ENCODE measurements around the gene FGFR4.
A peak's percentile ranks its signal among the peaks of the same experiment; 100 is the strongest.
"Not testable (repeated sequence)": the region's sequence is repeated elsewhere in the genome, so short reads cannot be mapped to it uniquely, and the experiment has no call there.

FGFR4 gene

GRCh38 chr5:177086654-177087397 is at the start of gene FGFR4:
FGFR4 (plus strand) TSS chr5:177086915; CDS start chr5:177089603, 2,688 bp downstream.
- DNase-seq: no peak

DNA sequence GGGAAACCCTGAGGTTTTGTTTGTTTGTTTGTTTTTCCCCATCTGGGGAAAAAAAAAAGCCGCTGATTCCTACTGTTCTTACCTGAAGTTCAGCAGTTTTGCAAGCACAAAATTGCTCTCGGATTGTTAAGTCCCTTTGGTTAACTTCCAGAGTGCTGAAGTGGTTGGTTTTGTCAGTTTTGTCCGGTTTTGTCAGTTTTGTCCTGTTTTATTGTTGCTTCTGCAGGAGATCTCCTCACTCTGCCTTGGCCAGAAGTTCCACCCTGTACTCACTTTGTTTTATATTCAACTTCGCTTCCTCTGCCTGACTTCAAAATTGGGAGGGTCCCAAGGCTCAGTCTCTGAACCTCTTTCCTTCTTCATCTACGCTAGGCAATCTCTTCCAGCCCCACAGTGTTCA is 49.8 kb upstream of the FGFR4 start:
- DNase-seq: no peak

DNA sequence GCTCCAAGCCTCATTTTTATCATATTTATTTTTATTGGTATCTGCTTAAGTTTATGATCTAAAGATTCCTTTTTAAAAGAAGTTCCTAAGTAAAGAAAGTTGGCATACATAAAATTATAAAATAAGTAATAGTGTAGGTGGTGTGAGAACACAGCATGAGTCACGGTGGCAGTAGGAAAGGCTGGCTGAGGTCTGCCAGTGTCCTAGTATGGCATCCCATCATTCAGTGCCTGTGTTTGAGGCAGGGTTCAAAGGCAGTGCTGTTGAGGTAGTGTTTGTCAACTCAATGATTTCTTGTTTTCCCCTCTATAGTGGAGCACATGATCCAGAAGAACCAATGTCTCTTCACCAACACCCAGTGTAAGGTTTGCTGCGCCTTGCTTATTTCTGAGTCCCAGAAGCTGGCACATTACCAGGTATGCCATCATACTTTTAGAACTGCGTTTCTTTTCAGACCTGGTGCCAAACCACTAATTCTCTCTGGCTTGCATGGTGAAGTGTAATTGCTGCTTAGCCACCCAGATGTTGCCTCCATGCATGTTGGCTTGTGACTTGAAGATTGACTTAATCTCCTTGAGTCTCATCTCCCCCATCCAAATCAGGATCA is 45.8 kb upstream of the FGFR4 start:
- no peak for DNase-seq

GRCh38 chr5:177041936-177042335 is 44.8 kb upstream of the FGFR4 start:
- DNase-seq: no peak

DNA sequence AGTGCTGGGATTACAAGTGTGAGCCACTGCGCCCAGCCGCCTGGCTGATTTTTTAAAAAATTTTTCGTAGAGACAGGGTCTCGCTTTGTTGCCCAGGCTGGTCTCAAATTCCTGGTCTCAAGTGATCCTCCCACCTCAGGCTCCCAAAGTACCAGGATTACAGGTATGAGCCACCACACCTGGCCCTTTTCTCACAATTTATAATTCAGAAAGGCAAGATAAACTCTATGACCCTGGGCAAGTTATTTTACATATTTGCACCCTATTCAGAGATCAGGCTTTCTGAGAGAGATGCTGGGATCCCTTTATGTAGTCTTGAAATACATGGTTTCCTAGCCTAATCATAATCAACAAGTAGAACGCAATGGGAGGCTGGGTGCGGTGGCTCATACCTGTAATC is 43.6 kb upstream of the FGFR4 start:
- DNase-seq: no peak

- DNase-seq: no peak
Measured at GRCh38 chr5:177043958-177044357, 42.8 kb upstream of the FGFR4 start.

DNA sequence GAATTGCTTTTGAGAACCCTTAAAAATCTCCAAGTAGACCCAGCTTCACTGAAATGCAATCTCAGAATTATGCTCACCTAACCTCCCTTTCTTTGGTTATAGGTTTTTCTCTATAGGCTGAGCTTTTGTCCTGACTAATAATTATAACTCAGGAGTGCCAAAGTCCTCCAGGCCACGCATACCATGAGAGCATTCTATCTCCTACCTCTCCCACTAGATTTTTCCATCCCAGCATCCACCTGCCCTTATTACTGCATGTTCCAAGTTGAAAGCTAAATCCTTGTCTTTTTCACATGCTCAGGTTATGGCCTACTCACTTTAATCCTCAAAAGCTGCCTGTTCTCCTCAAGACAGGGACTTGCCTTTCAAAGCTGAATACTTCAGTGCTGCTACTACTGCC is 42.1 kb upstream of the FGFR4 start:
- DNase-seq: no peak

DNA sequence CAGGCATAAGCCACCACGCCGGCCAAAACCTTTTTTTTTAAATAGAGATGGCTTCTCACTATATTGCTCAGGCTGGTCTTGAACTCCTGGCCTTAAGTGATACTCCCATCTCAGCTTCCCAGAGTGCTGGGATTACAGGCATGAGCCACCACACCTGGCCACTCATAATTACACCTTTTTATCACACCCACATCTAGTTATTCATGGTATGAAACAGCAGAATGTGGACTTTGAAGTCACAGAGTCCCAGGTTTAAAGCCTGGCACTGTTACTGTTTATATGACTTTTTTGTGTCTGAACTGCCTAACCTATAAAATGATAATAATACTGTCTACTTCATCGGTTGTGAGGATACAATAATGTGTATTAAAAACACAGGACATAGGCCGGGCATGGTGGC is 41.1 kb upstream of the FGFR4 start:
- no peak for DNase-seq

- not testable (repeated sequence) for DNase-seq
Measured at GRCh38 chr5:177048531-177048930, 38.2 kb upstream of the FGFR4 start.

GRCh38 chr5:177049285-177049684 is 37.4 kb upstream of the FGFR4 start:
- DNase-seq: no peak

DNA sequence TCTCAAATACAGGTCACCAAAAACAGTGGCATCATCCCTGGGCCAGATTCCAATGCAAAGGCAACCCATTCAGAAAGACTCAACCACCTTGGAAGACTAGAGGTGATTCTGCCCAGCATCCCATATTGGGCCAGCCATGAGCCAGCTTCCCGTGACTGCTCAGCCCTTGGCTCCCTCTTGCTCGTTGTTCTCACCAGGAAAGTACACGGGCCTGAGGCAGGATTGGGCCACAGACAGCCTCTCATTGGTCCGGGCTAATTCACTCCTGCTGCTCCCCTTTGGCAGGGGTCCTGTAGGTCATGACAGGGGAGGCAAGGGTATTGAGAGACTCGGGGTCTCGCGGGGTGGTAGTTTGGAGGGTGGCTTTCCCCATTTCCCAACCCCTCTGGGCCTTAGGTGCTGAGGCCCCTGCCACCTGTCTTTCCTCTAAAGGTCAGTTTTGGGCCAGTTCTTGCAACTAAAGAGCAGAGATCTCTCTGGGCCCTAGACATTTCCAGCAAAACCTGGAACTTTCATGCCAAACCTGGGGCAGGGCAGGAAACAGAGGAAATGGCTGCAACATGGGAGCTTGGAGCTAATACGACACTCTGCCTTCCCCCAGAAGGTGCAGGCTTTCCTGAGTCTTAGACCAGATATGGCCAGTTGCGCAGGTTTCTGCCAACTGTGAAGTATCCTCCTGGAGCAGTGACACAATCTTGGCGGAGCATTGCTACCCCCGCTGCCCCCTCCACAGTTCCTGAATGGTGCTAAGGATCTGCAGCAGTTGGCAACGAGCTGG is 22.0 kb upstream of the FGFR4 start:
- no peak for DNase-seq

- DNase-seq: no peak
Measured at GRCh38 chr5:177065491-177065890, 21.2 kb upstream of the FGFR4 start.

- DNase-seq: no peak
Measured at GRCh38 chr5:177066224-177066623, 20.5 kb upstream of the FGFR4 start.

DNA sequence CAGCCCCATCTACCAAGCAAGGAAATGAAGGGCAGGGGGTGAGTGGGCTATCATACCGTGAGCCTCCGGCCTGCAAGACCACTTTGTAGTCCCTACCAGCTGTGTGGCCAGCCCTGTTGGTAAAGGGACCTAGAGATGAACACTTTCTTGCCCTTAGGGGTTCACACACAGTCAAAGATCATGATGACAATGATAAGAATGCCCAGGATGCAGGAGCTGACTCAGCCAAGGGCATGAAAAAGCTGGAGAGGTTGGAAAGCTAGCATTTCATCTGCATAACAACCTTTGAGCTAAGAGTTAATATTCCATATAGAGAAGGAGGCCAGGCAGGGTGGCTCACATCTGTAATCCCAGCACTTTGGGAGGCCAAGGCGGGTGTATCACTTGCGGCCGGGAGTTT is 19.2 kb upstream of the FGFR4 start:
- DNase-seq: no peak

- DNase-seq: no peak
Measured at GRCh38 chr5:177070536-177071191, 16.1 kb upstream of the FGFR4 start.

- peak; percentile 19 for DNase-seq
Measured at GRCh38 chr5:177071666-177072385, 14.9 kb upstream of the FGFR4 start.

GRCh38 chr5:177077335-177077734 is 9.4 kb upstream of the FGFR4 start:
- DNase-seq: no peak

GRCh38 chr5:177079606-177080005 is 7.1 kb upstream of the FGFR4 start:
- DNase-seq: no peak

DNA sequence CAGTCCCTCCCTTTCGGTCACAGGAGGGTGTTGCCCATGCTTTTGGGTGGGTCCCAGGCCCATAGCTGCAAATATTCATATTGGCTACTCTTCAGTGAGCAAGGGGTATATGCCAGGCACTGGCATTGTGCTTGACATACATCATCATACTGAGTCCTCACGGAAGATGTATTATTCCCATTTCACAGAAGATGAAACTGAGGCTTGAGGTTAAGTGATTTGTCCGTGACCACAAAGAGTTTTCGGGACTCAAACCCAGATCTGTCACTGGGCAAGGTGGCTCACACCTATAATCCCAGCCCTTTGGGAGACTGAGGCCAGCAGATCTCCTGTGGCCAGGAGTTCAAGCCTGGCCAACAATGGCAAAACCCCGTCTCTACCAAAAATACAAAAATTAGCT is 6.5 kb upstream of the FGFR4 start:
- no peak for DNase-seq

DNA sequence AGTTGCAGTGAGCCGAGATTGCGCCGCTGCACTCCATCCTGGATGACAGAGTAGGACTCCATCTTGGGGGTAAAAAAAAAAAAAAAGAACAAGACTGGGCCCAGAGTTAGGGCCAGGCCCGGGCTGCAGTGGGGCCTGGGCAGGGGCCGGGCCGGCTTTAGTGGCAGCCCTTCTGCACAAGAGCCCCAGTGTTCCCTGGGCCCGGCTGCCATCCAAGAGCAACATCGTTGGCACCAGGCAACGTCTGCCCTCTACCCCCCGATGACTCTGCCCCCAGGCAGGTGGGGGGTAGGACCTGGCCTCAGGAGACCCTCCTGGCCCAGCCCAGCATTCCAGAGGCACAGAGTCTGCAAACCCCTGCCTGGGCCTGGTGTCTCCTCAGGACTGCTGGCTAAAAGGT is 4.9 kb upstream of the FGFR4 start:
- no peak for DNase-seq

DNA sequence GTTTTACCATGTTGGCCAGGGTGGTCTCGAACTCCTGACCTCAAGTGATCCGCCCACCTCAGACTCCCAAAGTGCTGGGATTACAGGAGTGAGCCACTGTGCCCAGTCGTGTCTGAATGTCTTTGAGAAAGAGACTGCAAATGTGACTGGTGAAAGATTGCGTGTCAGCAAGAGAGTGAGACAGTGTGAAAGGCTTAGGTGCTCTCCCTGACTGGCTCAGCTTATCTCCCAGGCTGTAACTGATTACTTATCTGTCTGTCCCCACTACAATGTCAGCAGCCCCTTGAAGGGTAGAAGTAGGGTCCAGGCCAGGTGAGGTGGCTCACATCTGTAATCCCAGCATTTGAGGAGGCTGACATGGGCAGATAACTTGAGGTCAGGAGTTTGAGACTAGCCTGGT is 3.4 kb upstream of the FGFR4 start:
- DNase-seq: no peak

DNA sequence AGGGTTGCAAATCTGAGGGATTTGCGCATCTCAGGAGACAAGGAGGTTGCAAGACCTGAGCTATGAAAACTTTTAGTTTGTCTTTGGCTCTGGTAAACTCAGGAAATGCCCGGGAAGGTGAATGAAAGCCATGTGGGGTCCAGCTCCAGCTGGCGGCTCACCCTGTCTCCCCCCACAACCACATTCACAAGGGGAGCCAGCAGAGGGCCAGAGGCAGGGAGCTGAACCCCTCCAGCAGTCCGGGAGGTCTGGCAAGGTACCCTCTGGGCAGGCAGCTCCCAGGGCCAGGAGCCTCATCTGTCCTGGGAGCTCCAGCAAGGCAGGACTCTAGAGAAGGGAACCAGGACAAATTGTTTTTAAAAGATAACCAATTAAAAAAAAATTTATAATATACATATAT is 2.5 kb upstream of the FGFR4 start:
- DNase-seq: no peak

All from NCI-H524 treated with DMSO at 0.1 percent for 48 hours (cell line).